ENCODE data around the gene TTLL6. TPM values are rescaled to one million over a fixed set of nuclear protein-coding genes. Genes with fewer than 3 reads are reported as not detected.

TTLL6 gene
- total and polyA plus RNA-seq, 2 of the 4 experiments (the other 2 are of a cell fraction) = not detected

DNA sequence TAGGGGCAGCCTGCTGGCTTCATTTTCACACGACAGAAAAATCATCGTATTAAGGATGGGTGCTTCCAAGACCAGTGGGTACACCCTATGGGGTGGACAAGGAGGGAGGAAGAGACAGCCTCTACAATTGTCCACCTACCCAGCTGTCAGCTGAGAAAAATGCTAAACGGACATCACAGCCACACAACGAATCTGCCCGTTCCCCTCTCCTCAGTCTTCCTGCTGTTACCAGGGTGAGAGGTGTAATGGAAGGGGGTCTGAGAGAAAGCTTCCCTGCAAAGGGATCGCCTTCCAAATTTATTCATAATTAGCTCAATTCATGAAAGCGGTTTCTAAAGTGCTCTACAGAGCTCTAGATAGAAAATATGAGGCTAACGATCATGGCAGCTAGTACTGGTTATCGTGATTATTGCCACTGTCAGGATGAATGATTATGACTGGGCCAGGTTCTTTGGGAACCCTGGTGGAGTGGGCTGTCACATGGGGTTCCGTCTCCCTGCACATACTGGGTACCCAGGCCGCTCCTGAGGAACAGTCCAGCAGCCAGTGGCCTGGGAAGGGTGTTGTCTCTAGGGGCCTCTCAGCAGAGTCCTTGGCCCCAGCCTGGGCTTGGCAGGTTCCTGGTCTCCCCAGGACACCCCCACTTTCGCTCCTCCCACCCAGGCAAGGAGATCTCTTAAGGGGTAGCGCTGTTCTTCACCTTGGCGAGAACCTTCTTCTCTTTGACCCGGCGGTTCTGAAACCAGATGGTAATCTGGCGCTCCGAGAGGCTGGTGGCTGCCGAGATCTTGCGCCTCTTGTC lies 90.7 kb downstream of the TTLL6 start:
- ChIA-PET CTCF (interaction anchor here (1.1 to 1.9 kb wide), 2 partner anchors 65 to 153 kb away, joined by 3 to 8 read pairs; no protein-coding TSS in a partner anchor), POLR2A (ENCODE audit: unreplicated experiment) (no interaction called here)
- H3K23ac ChIP-seq (ENCODE audit: low read depth, low read length) = no peak overlapping the region
- H3K14ac ChIP-seq (replicated peaks; ENCODE audit: low read depth, low read length) = no peak overlapping the region
- H2AK9ac ChIP-seq (replicated peaks; ENCODE audit: low read depth, low read length, poor library complexity) = no peak overlapping the region
- no peak overlapping the region for H2AFZ ChIP-seq (replicated peaks; ENCODE audit: low read length, poor library complexity)
- no peak overlapping the region for H2BK120ac ChIP-seq (ENCODE audit: low read depth, low read length)
- no TSS peak for BruUV-seq (replicated peaks)
- H3K56ac ChIP-seq (ENCODE audit: extremely low read depth, insufficient read depth, low read length) = no peak overlapping the region
- H4K91ac ChIP-seq (ENCODE audit: insufficient read depth, low read depth, low read length) = no peak overlapping the region
- TF ChIP-seq FOS (IDR thresholded peaks at IDR 0.05; ENCODE audit: low read depth, low read length) (no peak), MAZ (IDR thresholded peaks at IDR 0.05; ENCODE audit: borderline replicate concordance, low read depth, low read length) (no peak), MAFK (IDR thresholded peaks at IDR 0.05; ENCODE audit: low read depth, low read length) (no peak), CHD1 (IDR thresholded peaks at IDR 0.05; ENCODE audit: low read depth, low read length) (no peak), CEBPB (IDR thresholded peaks at IDR 0.05; ENCODE audit: low read depth, low read length) (no peak), NFE2L2 (IDR thresholded peaks at IDR 0.05; ENCODE audit: low read depth, low read length) (no peak)
- TF ChIP-seq, protein P1, sequence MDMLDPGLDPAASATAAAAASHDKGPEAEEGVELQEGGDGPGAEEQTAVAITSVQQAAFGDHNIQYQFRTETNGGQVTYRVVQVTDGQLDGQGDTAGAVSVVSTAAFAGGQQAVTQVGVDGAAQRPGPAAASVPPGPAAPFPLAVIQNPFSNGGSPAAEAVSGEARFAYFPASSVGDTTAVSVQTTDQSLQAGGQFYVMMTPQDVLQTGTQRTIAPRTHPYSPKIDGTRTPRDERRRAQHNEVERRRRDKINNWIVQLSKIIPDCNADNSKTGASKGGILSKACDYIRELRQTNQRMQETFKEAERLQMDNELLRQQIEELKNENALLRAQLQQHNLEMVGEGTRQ (IDR thresholded peaks at IDR 0.05; ENCODE audit: low read depth, low read length) = no peak
- H3K4ac ChIP-seq (ENCODE audit: low read depth, low read length) = no peak overlapping the region
- DNase-seq = no peak
- H3K9me3 ChIP-seq (ENCODE audit: control insufficient read depth, insufficient read depth, low read length) = peaks cover 8% of the 10 kb centered on the region; the same call in 1 of the 2 replicates
- no peak overlapping the region for H3K18ac ChIP-seq (ENCODE audit: low read depth, low read length)
- WGBS, 2 experiments (ENCODE audit: extremely low coverage in 2 of 2, insufficient read length in 1 of 2) = 20% methylated on average over 5 of the region's 20 CpGs; no CpG with 5 or more reads in 1 of the 2 experiments
- H2BK15ac ChIP-seq (ENCODE audit: low read depth, low read length) = no peak overlapping the region
- peaks cover 93% of the 10 kb centered on the region for H3K27me3 ChIP-seq (ENCODE audit: control insufficient read depth, insufficient read depth, low read length)
- H3K4me2 ChIP-seq (ENCODE audit: low read depth, low read length) = no peak overlapping the region
- H3K9me1 ChIP-seq (ENCODE audit: insufficient read depth, low read length) = no peaks in the 10 kb centered on the region
- no peak overlapping the region for H4K5ac ChIP-seq (ENCODE audit: low read depth, low read length)
- no peak for ATAC-seq (ENCODE audit: low read depth)
- H3K9ac ChIP-seq (ENCODE audit: low read depth, low read length) = no peak overlapping the region
- no peak overlapping the region for H2AK5ac ChIP-seq (ENCODE audit: low read depth, low read length)
- in situ Hi-C loops (cut with MboI; ENCODE audit: low sequenced_read_pairs) (loop anchor here (5.0 to 10.0 kb wide), 3 partner anchors 76 to 308 kb away; no protein-coding TSS in a partner anchor), dilution Hi-C loops (cut with HindIII; ENCODE audit: low sequenced_read_pairs, unreplicated experiment) (no loop called here), intact Hi-C loops (cut with micrococcal nuclease) (loop anchor here (10.0 kb wide), 1 partner anchor 308 kb away; no protein-coding TSS in a partner anchor)
- H3K36me3 ChIP-seq (ENCODE audit: control insufficient read depth, insufficient read depth, low read length) = no peaks in the 10 kb centered on the region
- H3K79me1 ChIP-seq (ENCODE audit: low read depth in 1 of 2, low read length in 2 of 2) = no peaks in the 10 kb centered on the region
- H3K4me3 ChIP-seq (ENCODE audit: insufficient read depth, low read depth, low read length) = no peak overlapping the region
- H2BK20ac ChIP-seq (ENCODE audit: low read depth, low read length) = no peak overlapping the region
- no peak overlapping the region for H2BK5ac ChIP-seq (ENCODE audit: low read depth, low read length, poor library complexity, severe bottlenecking)
- H3K4me1 ChIP-seq (ENCODE audit: control insufficient read depth, insufficient read depth, low read length) = no peaks in the 10 kb centered on the region
- H3K27ac ChIP-seq (ENCODE audit: insufficient read depth, low read length) = no peak overlapping the region
- 0 out of 2 replicates have a peak, but pooled peaks cover 19% of the 10 kb centered on the region for H4K20me1 ChIP-seq (ENCODE audit: insufficient read depth, low read length)
- H4K8ac ChIP-seq (ENCODE audit: low read depth in 2 of 2, low read length in 2 of 2) = no peak overlapping the region
